Gastroesophageal sphincter (tissue), 4 donors: ENCODE results near the gene NFATC3. TPM values are rescaled to one million over a fixed set of nuclear protein-coding genes. Genes with fewer than 3 reads are reported as not detected.

ENCODE experiments used
- ATAC-seq: fragments of 150-250 bp; one replicate; pipeline ENCODE4 v1.9.1; 2016; ENCODE audit warnings: mild to moderate bottlenecking, moderate library complexity
- H3K27ac ChIP-seq, 4 donors: fragments of 200-600 bp; sonication (generic) in 3 of 4; 1 replicate in 3 of 4; 2 replicates in 1 of 4; pipeline ENCODE4 v1.5.1; 2016 to 2019
- H3K27me3 ChIP-seq: fragments of 200-600 bp; sonication (generic); one replicate; pipeline ENCODE4 v1.5.1; 2019
- H3K36me3 ChIP-seq, 2 donors: fragments of 200-600 bp; sonication (generic); one replicate each; pipeline ENCODE4 v1.5.1; 2019; ENCODE audit warnings: control low read depth in 1 of 2
- H3K4me1 ChIP-seq, 3 donors: fragments of 200-600 bp; sonication (generic); 1 replicate in 2 of 3; 2 replicates in 1 of 3; pipeline ENCODE4 v1.5.1; 2016 to 2019; ENCODE audit warnings: control low read depth in 2 of 3
- H3K4me3 ChIP-seq, 2 donors: fragments of 200-600 bp; sonication (generic); one replicate each; pipeline ENCODE4 v1.5.1; 2019; ENCODE audit warnings: mild to moderate bottlenecking in 1 of 2, moderate library complexity in 1 of 2
- H3K9me3 ChIP-seq, 3 donors: fragments of 200-600 bp; sonication (generic); one replicate each; pipeline ENCODE4 v1.5.1; 2017 to 2019; ENCODE audit warnings: control low read depth in 2 of 3
- CTCF ChIP-seq, 4 experiments: fragments of 200-600 bp in 2 of 4; fragments of 450-650 bp in 2 of 4; sonication (generic) in 1 of 4; IDR thresholded peaks; one replicate each; pipeline ENCODE4 v1.5.1; 2017 to 2019; ENCODE audit warnings: antibody characterized with exemption in 4 of 4, mild to moderate bottlenecking in 2 of 4, moderate library complexity in 2 of 4
- EP300 ChIP-seq: sonication (generic); formaldehyde crosslinking; IDR thresholded peaks from one replicate; pipeline ENCODE4 v1.6.1; 2017; ENCODE audit warnings: antibody characterized with exemption, mild to moderate bottlenecking
- POLR2A ChIP-seq, 2 donors: fragments of 450-650 bp; IDR thresholded peaks; one replicate each; pipeline ENCODE4 v1.6.1; 2017; ENCODE audit warnings: antibody characterized with exemption in 2 of 2, mild to moderate bottlenecking in 2 of 2, moderate library complexity in 1 of 2
- POLR2AphosphoS5 ChIP-seq: sonication (generic); formaldehyde crosslinking; IDR thresholded peaks from one replicate; pipeline ENCODE4 v1.6.1; 2017; ENCODE audit warnings: antibody characterized with exemption
- WGBS, 2 donors: methylation state at CpG; one replicate each; pipeline ENCODE4 v1.1.5; 2018; ENCODE audit warnings: low coverage in 1 of 2; 5-methylcytosine and 5-hydroxymethylcytosine counted together
- total RNA-seq, 4 donors: library from RNA; depleted of rRNA; stranded (reverse); fragments of >200 nt; gene quantifications; one replicate each; pipeline ENCODE4 v1.1.0, GENCODE V29; 2016

NFATC3 gene
- total RNA-seq, 4 donors from 2014 or later = 42.4 to 50.6 (median 49.3) TPM

DNA sequence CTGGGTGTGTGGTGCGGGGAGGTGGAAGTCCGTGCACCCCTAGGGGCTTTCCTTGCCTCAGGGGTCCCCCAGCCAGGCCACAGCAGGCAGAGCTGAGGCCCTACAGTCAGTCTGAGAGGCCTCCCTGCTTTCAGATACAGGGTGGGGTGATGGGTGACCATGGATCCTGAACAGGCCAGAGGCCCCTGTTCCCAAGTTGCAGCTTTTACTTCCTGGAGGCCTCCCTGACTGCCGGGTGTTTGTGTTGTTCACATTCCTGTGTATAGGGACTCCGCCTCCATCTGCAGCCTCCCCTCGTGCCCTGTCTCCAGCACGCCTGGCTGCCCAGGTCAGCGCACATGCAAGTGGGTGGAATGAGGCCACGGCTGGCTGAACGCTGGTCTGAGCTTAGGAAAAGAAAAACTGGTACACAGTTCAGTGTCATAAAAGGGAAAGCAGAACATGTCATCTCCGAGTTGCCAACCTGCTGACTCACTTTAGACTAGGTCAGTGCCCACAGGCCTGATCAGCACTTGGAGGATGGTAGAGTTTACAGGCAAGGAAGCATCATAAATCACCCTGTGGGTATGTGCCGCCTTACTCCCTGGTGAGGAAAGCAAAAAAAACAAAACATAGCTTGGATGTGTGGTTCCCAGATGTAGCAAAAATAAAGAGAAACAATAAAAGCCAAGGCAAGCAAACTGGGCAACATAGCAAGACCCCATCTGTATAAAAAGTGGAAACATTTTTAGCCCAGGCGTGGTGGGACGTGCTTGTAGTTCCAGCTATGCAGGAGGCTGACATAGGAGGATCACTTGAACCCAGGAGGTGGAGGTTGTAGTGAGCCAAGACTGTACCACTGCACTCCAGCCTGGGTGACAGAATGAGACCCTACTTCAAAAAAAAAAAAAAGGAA, 173.0 kb downstream of the NFATC3 start:
- Histone ChIP-seq H3K9me3 (no peaks in the 10 kb centered on the region), H3K27me3 (no peaks in the 10 kb centered on the region), H3K4me3 (no peak overlapping the region), H3K27ac (peak overlapping the region in 3 of 4 donors; percentile 48 to 70 (median 62)), H3K4me1 (peaks cover 0 to 17% (median 0%) of the 10 kb centered on the region in 3 donors), H3K36me3 (peaks cover 0 to 80% of the 10 kb centered on the region in 2 donors)
- no peak for TF ChIP-seq EP300
- peak; percentile 83 for TF ChIP-seq POLR2AphosphoS5
- 33 to 71% methylated on average over 3 to 4 of the region's 13 CpGs for WGBS, 2 donors
- peak; percentile 67 for ATAC-seq

DNA sequence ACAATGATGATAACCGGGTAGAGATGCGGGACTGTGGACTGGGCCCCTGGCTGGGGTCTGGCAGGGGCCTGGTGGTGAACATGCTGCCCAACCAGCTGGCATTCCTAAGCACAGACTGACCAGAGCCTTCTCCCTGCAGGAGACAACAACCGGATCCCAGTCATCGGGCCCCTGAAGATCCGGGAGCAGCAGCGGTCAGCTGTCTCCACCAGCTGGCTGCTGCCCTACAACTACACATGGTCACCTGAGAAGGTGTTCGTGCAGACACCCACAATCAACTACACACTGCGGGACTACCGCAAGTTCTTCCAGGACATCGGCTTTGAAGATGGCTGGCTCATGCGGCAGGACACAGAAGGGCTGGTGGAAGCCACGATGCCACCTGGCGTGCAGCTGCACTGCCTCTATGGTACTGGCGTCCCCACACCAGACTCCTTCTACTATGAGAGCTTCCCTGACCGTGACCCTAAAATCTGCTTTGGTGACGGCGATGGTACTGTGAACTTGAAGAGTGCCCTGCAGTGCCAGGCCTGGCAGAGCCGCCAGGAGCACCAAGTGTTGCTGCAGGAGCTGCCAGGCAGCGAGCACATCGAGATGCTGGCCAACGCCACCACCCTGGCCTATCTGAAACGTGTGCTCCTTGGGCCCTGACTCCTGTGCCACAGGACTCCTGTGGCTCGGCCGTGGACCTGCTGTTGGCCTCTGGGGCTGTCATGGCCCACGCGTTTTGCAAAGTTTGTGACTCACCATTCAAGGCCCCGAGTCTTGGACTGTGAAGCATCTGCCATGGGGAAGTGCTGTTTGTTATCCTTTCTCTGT, 174.0 kb downstream of the NFATC3 start:
- no peak for ATAC-seq
- H3K27ac ChIP-seq = peak overlapping the region in 1 of 4 donors; percentile 62

GRCh38 chr16:68263559-68264127, 178.5 kb downstream of the NFATC3 start:
- H3K27me3 ChIP-seq = no peaks in the 10 kb centered on the region
- H3K4me3 ChIP-seq = peak overlapping the region; percentile 66 to 91
- WGBS, 2 donors = 49 to 60% methylated on average over 5 to 8 of the region's 11 CpGs
- peaks cover 0 to 26% of the 10 kb centered on the region in 2 donors for H3K36me3 ChIP-seq
- ATAC-seq = no peak
- H3K9me3 ChIP-seq = no peaks in the 10 kb centered on the region
- H3K27ac ChIP-seq = peak overlapping the region; percentile 82 to 98 (median 97)
- H3K4me1 ChIP-seq = peaks cover 0 to 53% (median 15%) of the 10 kb centered on the region in 3 donors
- no peak for TF ChIP-seq POLR2A (IDR thresholded peaks at IDR 0.05)
- no peak for TF ChIP-seq CTCF (IDR thresholded peaks at IDR 0.05)
- no peak for TF ChIP-seq POLR2AphosphoS5
- TF ChIP-seq EP300 = no peak

More for the DNA sequence above, 174.0 kb downstream of the NFATC3 start:
- TF ChIP-seq EP300 = no peak
- no peak for TF ChIP-seq CTCF (IDR thresholded peaks at IDR 0.05)
- no peak for TF ChIP-seq POLR2A (IDR thresholded peaks at IDR 0.05)
- TF ChIP-seq POLR2AphosphoS5 = no peak
- peaks cover 0 to 26% (median 3%) of the 10 kb centered on the region in 3 donors for H3K4me1 ChIP-seq
- H3K27me3 ChIP-seq = no peaks in the 10 kb centered on the region
- no peak overlapping the region for H3K4me3 ChIP-seq
- H3K9me3 ChIP-seq = no peaks in the 10 kb centered on the region
- WGBS, 2 donors = 81 to 89% methylated on average over 2 to 7 of the region's 27 CpGs
- peaks cover 0 to 69% of the 10 kb centered on the region in 2 donors for H3K36me3 ChIP-seq

DNA sequence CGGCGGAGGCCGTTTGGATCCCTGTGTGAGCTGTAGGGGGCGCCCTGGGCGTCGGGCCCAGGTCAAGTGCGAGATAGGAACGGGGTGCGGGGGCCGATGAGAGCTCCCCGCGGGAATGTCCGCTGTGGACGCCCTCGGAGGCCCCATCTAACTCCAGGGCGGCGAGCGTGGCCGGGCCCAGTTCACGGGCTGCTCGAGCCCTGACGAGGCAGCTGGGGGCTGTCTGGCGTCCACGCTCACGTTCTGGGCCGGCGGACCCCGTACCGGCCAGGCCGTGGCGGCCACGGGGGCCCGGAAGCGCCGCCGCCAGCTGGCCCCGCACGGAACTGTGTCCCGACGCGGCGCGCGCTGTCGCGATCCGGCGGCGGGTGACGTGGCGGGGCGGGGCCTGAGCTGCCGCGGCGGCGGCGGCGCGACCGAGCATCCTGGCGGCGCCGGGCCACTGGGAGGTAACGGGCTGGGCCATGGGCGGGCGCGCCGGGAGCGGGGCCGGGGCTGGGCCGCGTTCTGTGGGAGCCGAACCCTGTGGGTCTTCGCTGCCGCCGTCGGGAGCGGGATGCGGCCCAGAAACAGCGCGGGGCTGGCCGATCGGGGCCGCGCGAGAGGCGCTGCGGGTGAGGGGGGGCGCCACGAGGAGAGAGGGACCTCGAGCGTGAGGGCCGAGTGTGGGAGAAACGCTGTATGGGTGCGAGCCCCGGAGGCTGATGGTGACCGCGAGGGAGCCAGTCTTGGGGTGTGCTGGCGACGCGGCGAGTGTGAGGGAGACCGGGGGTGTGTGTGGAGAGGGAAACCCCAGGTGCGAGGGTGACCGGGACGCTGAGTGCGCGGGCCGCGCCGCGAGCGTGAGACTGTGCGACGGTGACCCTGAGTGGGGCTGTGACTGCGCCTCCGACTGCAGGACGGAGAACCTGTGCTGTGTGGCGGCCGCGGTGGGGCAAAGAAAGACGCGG, 179.2 kb downstream of the NFATC3 start, which contains the start of gene SLC7A6:
SLC7A6 (plus strand) TSS at position 399 of the 950 bp plus-strand sequence. CDS start 10,201 bp downstream, outside the sequence.
- H3K4me3 ChIP-seq = peak within 1 kb of the TSS; percentile 66 to 91
- WGBS, 2 donors = 0% methylated on average over 1 to 12 of the region's 123 CpGs
- TF ChIP-seq EP300 (no peak), POLR2AphosphoS5 (peak; percentile 53), CTCF (IDR thresholded peaks at IDR 0.05) (peak in 3 of 4 experiments; percentile 59 to 80 (median 71)), POLR2A (IDR thresholded peaks at IDR 0.05) (peak; percentile 59 to 82)
- H3K27me3 ChIP-seq = no peaks in the 10 kb centered on the region
- H3K9me3 ChIP-seq = no peaks in the 10 kb centered on the region
- ATAC-seq = peak; percentile 88
- H3K36me3 ChIP-seq = peaks cover 0 to 18% of the 10 kb centered on the region in 2 donors
- H3K4me1 ChIP-seq = peaks cover 0 to 60% (median 15%) of the 10 kb centered on the region in 3 donors
- peak within 1 kb of the TSS; percentile 82 to 98 (median 97) for H3K27ac ChIP-seq
